NCI-H2227 (cell line): ENCODE data around the gene VRK3.
"Not testable (repeated sequence)": the region's sequence is repeated elsewhere in the genome, so short reads cannot be mapped to it uniquely, and the experiment has no call there.

ENCODE experiments used
- DNase-seq: peaks from one replicate; lab custom pipeline; 2025; ENCODE audit not compliant: unreplicated experiment; lab: John Stamatoyannopoulos, UW

The VRK3 gene

DNA sequence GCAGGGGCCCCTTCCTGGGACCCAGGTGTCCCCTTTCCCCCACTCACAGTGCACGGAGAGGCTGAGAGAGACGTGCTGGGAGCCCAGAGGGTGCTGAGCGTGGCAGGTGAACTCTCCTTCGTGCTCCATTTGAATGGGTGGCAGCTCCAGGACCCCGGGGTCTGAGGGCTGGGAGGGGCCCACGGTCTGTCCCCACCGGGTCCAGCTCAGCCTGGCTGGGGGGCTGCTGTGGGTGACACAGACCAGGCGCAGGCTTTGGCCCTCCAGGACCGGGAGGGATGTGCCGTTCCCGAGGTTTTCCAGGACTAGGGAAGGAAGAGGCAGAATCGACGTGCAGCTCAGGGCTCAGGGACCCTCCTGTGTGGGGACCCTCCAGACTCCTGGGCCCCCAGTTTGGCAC lies 66.6 kb downstream of the VRK3 start:
- DNase-seq: not testable (repeated sequence)

DNA sequence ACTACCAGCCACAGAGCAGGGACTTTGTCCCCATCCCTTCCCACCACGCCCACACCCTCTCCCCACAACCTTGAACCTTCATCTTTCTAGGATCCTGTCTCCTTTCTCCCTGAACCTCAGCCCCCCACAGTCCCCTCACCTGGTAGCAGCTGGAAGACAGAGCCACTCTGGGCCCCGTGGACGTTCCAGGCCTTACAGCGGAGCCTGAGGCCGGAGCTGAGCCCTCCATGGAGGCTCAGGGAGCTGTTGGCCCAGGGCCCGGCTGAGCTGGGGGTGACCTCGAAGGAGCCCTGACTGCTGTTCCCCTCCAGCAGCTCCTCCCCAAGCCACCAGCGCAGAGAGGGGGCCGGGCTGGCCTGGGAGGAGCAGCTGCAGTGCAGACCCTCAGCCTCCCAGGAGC lies 67.0 kb downstream of the VRK3 start:
- DNase-seq: not testable (repeated sequence)

DNA sequence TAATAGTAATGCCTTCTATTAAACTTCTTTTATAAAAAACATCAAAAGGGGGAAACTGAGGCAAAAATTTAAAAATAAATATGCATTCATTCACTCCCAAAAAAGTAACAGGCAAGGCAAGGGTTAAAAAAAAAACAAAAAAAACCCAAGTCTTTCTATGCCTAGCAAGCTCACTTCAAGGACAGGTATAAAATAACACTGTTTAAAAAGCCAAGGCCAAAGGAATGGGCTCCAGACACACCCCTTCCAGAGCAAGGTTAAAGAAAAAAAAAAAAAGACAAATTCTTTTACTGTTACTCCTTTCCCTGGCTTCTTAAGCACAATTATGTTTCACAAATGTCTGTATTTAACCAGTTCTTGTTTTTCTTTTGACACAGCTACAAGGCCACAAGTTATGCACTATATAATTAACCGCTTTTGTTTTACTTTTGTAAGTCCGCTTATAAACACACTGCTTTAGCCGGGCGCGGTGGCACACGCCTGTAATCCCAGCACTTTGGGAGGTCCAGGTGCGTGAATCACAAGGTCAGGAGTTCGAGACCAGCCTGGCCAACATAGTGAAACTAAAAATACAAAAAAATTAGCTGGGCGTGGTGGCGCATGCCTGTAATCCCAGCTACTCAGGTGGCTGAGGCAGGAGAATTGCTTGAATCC lies 67.8 kb downstream of the VRK3 start:
- DNase-seq: no peak

DNA sequence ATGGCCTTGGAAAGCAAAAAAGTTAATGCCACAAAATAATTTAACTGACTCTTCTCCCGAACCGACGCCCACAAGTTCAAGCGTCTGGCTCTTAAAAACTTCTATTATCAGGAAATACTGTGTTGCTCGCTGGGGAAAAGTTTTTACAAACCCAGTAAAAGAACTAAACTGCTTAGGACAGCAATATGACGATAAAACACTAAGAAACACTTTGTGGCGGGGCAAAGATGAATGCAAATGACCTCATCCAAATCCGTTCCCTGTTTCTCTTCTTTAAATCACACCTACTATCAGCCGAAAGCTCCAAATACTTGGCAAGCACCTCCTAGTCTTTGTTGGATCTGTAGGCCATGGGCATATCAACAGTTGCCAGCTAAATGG lies 69.1 kb downstream of the VRK3 start:
- DNase-seq: no peak

DNA sequence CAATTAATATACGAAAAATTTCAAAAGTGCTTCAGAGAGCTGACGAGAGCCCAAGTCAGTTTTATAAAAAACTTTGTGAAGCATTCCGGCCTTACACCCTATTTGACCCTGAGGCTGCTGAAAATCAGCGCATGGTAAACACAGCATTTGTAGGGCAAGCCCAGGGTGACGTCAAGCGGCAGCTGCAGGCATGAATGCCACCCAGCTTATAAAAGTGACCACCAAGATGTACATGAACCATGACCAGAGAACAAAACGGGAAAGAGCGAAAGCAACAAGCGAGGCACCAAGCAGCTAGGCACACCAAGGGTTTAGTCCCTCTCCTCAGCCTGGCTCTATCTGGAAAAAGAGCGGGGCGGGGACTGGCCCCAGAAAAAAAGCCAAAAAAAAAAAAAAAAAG lies 70.2 kb downstream of the VRK3 start:
- no peak for DNase-seq

DNA sequence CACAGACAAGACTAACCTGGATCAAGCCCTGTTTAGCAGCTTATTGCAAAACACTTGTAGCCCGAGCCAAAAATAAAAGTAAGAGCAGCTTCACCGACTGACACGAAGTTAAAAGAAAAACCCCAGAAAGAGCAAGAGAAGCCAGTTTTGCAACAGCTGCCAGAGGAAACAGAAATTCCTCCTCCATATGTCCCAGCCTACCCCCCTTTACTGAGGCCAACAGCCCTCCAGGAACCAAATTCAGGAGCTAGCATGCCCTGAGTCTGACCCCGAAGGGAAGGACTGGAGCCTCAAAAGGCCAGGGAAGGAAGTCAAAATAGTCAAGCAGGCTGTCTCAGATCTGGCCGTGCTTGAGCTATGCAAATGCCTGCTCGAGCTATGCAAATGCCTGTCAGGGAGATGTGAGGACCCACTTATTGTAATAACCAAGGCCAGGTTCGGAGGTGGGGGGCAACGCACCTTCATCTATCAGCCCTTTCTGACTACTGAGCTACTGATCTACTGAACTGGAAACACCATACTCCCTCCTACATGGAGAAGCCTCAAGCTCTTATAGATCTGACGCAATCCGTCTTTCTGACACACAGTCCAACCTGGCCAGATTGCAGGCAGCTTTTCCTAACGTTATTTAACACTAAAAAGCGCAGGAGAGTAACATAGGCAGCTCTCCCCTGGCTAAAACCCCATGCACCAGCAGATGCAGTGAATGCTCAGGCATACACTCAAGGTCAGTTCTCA lies 70.9 kb downstream of the VRK3 start:
- DNase-seq: no peak

DNA sequence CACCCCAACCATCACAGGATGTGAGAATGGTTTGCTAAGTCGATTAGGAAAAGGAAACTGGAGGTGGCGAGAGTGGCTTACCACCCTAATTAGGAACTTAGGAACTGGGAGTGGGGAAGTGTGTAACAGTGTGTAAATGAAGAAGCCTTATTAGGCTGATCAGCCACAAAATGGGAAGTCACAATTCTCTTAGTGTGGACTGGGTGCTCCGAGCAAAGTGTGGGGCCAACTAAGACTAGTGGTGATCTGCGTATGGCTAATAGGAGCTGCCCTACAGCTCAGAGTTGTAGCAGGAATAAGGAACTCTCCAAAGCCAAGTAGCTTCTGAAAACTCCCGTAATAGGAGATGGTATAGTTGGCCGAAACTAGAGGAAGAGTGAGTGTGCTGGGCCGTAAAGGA lies 71.8 kb downstream of the VRK3 start:
- no peak for DNase-seq

DNA sequence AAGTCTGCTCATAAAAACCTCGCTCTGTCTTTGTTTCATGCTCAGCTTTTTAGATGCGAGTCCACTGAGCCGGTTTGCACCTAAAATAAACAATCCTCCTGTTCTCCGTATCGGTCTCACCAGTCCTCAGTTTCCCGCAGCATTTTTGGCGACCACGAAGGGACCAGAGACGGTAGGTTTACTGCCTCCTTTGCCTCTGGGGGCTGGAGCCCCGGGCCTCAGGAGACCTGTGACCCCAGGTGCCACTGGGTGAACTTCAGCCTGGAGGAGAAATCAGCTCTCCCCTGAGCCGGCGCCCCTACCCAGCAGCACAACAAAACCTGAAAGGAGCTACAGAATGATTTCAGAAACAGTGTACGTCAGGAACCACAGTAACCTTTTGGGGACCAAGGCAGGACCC lies 72.3 kb downstream of the VRK3 start:
- DNase-seq: no peak

DNA sequence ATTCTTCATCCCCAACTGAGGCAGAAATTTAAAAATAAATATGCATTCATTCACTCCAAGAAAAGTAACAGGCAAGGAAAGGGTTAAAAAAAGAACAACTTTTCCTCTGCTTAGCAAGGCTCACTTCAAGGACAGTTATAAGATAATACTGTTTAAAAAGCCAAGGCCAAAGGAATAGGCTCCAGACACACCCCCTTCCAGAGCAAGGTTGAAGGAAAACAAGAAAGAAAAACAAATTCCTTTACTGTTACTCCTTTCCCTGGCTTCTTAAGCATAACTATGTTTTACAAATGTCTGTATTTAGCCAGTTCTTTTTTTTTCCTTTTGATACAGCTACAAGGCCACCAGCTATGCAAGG lies 72.7 kb downstream of the VRK3 start:
- DNase-seq: no peak

DNA sequence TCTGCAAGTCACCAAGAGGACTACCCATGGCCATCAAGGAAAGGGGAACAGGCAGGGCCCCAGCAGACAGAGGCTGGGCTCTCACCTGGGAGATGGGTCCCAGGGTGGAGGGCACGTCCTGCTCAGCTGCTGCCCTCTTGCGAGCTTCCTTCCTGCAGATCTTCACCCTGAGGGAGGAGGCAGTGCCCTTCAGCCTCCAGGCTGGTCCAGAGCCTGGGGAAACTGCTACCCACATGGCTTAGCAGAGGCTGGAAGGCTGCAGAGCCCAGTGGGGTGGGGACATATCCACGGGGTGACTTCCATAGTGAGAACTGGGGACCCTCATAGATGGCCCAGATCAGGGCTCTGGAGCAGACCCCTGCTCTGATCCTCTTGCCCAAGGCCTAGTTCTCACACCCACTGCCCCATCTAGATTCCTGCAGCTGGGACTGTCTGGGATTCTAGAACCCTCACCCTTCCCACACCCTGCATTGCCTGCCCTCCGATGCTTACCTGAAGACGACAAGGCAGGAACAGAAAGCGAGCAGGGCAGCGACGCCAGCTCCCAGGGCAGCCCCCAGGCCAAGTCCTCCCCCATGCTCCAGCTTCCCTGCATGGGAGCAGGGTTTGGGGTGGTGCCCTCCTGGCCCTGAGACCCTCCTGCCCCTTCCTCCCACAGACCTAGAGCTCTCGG lies 73.2 kb downstream of the VRK3 start:
- DNase-seq: no peak

DNA sequence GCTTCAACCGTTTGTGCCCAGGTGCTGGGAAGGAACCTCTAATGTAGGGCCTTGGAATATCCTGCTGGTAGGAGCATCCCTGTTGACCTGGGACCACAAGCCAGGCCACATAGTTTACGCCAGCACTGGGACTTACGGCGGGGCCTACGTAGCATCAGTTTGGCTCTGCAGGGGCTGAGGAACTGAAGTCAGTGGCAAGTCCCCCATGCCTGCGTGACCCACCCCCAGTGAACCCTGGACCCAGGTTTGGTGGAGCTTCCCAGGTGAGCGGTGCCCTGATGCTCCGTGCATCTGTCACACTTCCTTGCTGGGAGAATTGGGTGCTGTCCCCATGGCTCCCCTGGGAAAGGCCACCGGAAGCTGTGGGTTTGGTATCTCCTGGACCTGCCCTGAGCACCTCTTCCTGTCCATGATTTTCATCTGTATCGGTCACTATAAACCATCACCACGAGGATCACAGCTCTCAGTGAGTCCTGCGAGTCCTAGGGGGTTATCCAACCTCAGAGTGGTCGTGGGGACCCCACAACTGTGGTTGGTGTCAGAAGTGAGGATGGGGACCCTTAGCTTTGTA lies 74.1 kb downstream of the VRK3 start:
- no peak for DNase-seq

DNA sequence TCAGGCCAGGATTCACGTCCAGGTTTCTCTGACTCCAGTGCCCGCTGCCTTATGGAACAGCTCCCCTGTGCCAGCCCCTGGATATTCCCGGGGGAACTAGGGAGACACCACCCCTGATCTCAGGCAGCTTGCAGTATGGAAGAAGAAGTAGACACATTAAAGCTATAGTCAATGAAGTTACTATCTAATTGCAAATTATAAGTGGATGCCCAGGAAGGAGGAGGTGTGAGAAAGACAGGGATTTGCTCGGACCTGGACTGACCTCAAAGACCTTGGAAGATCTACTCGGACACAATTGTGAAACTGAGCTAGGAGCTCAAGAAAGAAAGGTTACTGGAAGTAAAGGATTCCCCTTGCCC lies 74.6 kb downstream of the VRK3 start:
- DNase-seq: no peak

DNA sequence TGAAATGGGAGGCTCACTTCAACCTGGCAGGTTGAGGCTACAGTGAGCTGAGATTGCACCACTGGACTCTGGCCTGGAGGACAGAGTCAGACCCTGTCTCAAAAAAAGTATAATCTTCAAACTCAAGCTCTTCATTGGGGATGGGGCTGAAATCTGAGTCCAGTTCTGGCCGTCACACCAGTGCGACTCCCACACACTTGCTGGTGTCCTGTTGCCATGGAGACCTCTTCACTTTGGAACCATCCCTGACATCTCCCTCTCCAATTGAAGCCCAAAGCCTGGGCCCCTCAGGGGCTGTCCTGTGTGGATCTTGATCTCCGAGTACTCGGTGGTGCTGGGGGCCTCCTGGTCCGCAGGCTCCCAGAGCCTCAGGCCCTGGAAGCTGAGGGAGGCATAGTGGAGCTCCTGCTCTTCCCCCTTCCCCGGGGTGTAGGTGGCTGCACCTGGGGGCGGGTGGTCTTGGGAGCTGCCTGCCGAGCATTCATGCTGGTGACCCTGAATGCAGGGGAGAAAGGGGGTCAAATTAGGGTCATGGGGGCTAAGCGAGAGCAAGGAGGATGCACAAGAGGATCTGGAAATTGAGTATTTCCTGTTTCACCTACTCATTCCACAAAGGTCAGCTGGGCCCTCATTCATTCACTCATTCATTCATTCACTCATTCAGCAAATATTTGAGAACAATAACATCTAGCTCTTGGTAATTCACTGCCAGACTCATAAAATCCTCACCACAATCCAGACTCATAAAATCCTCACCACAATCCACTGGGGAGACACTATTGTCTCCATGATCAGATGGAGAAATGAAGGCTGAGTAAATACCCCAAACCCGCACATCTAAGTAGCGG lies 75.2 kb downstream of the VRK3 start:
- DNase-seq: no peak

DNA sequence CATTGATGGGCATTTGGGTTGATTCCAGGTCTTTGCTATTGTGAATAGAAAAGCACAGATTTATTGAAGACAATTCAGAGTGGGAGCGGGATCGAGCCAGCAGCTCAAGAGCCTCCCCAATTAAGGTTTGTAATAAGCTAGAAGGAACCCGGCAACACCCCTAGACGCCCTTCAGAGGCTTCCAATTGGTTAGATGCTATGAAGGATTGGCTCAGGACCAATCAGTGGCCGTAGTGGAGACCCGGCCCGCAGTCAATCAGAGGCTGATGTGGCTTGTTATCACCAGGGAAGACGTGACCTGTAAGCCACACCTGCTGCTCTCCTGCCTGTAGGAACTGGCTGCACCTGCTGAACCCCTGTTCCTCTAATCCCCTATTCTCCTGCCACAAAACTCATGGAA lies 78.8 kb downstream of the VRK3 start:
- no peak for DNase-seq

DNA sequence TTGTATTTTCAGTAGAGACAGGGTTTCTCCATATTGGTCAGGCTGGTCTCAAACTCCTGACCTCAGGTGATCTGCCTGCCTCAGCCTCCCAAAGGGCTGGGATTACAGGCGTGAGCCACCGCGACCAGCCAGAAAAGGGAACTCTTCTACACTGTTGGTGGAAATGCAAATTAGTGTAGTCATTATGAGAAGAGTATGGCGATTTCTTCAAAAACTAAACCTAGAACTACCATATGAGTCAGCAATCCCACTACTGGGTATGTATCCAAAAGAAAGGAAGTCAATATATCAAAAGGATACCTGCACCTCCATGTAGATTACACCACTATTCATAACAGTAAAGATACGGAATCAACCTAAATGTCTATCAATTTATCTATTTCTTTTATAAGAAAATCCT lies 80.6 kb downstream of the VRK3 start:
- not testable (repeated sequence) for DNase-seq

DNA sequence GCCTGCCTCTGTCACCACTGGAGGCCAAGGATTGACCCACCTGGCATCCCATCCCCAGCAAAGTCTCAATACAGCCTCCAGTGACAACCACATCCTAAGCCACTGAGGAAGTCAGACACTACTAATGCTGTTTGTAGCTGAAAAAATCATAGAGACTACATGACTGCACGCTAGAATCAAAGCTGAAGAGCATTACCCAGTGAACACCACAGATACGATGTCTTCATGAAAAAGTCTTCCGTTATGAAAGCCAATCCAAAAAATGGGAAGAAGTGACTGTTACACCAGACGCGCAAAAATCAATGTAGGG lies 84.7 kb downstream of the VRK3 start:
- no peak for DNase-seq

DNA sequence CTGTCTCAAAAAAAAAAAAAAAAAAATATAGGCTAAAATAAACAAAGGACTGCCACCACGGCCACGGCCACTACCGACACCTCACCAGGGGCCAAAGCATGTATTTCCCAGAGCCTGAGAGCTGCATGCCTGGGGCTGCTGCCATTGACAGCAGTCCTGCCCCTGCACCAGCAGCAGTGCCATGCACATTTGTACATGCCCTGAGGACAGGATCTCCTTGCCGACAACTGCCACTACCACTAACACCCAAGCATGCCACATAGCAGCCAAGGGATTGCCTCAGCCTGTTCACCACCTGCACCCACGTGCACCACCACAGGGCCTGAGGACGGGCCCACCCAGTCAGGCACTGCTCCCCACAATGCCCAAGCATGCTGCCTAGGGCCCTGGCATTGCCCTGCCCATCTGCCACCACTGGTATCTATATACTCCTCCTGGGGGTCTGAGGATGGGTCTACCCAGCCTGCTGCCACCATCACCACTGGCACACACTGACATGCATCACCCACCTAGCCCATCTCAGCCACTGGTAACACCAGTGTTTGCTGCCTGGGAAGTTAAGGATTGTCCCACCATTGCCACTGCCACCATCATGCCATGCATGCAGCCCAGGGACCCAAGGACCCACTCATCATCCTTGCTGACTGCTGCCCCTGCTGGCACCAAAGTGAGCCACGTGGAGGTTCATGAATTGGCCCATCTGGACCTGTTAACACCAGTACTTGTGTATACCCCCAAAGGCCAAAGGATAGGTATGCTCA lies 85.3 kb downstream of the VRK3 start:
- no peak for DNase-seq

DNA sequence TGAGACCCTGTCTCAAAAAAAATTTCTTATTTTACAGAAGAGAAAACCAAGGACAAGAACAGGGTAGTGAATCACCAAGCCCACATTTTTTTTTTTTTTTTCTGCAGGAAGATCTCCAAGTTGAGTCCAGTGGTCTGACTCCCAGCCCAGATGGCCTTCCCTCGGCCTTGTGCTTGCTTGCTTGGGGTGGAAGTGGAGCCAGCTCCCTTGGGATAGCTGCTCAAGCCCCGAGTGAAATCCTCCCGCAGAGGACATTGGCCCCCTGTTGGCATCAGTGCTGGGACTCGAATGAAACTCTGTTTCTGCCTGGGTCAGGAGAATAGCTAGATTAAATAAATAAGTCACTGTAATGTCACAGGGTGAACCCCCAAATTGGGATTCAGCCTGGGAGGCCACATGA lies 86.5 kb downstream of the VRK3 start:
- DNase-seq: no peak

DNA sequence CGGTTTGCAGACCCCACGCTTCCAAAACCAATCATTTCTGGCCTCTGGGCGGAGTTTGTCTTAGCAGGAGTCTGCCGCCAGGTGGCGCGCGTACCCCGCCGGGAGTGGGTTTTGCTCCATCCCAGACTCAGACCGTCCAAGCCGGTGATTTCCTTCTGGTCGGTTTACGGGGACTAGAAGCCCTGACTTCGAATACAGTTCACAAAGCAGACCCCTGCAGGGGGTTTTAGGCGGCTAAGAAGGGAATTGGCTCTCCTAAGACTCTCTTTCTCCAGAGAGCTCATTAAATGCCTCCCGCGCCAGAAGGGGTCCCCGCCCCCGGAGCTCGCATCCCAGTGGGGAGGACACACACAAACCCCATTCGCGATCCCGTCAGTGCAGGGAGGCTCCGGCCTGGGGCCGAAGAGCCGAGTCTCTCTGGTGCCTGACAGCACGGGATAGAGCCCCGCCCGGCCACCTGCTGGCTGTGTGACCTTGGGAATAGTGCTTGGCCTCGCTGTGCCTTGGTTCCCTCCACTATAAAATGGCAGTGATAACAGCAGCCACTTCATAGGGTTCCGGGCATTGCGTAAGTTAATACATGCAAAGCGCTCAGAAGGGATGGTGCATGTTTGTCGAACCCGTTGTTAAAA lies 87.3 kb downstream of the VRK3 start:
- DNase-seq: peak; percentile 85

DNA sequence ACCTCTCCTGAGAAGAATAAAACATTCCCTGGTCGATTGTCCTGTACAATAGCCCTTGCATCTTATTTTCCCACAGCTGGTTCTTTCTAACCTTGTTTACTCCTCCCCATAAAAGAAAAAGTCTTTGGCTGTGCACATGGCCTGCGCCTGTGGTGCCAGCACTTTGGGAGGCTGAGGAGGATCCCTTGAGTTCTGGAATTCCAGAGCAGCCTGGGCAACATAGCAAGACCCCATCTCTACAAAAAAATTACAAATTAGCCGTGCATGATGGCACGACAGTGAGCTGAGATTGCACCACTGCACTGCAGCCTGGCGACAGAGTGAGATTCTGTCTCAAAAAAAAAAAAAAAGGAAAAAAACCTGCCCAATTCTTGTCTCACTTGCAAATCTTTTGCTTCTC lies 88.6 kb downstream of the VRK3 start:
- DNase-seq: no peak
